ENCODE data around the gene ARHGAP4.

- TF ChIP-seq CTCF (IDR thresholded peaks at IDR 0.05) = no peak
- TF ChIP-seq POLR2A (IDR thresholded peaks at IDR 0.05) = no peak
Measured at GRCh38 chrX:153911798-153912197, 14.3 kb downstream of the ARHGAP4 start.

Data from upper lobe of left lung (tissue), 4 donors.